HT1080 (cell line): ENCODE data around the gene P2RY13. TPM values are rescaled to one million over a fixed set of nuclear protein-coding genes. Genes with fewer than 3 reads are reported as not detected.

Experiments
- DNase-seq: peaks from one replicate; pipeline ENCODE4 v3.0.0-alpha.2; 2015; ENCODE audit warnings: low read depth
- total RNA-seq: library from RNA; depleted of rRNA; stranded (reverse); fragments of >200 nt; shearing (Covaris generic); gene quantifications from 2 replicates; pipeline ENCODE4 v1.2.3, GENCODE V29; 2014

Gene P2RY13
- total RNA-seq, 1 experiment from 2014 or later = not detected

GRCh38 chr3:151321526-151321925 lies 7.8 kb downstream of the P2RY13 start:
- DNase-seq = no peak

GRCh38 chr3:151320131-151320530 lies 9.2 kb downstream of the P2RY13 start:
- no peak for DNase-seq

- DNase-seq = no peak
Measured at GRCh38 chr3:151319628-151320027, 9.7 kb downstream of the P2RY13 start.

- no peak for DNase-seq
Measured at GRCh38 chr3:151318991-151319390, 10.4 kb downstream of the P2RY13 start.

- DNase-seq = no peak
Measured at GRCh38 chr3:151318313-151318712, 11.0 kb downstream of the P2RY13 start.

- DNase-seq = peak; percentile 91
Measured at GRCh38 chr3:151316267-151316991, 12.9 kb downstream of the P2RY13 start, which contains the start of gene GPR87. GPR87 (minus strand) TSS chr3:151316820; CDS start chr3:151300100, 16,720 bp downstream.

GRCh38 chr3:151315846-151316245 lies 13.5 kb downstream of the P2RY13 start:
- DNase-seq = no peak

GRCh38 chr3:151315136-151315535 lies 14.2 kb downstream of the P2RY13 start:
- peak; percentile 61 for DNase-seq

GRCh38 chr3:151314593-151314992 lies 14.8 kb downstream of the P2RY13 start:
- DNase-seq = no peak

GRCh38 chr3:151314137-151314536 lies 15.2 kb downstream of the P2RY13 start:
- DNase-seq = no peak

- no peak for DNase-seq
Measured at GRCh38 chr3:151312972-151313371, 16.4 kb downstream of the P2RY13 start.

- no peak for DNase-seq
Measured at GRCh38 chr3:151309566-151309965, 19.8 kb downstream of the P2RY13 start.

- DNase-seq = peak; percentile 30
Measured at GRCh38 chr3:151307583-151308488, 21.5 kb downstream of the P2RY13 start.

- no peak for DNase-seq
Measured at GRCh38 chr3:151307131-151307530, 22.2 kb downstream of the P2RY13 start.

GRCh38 chr3:151306168-151306810 lies 23.1 kb downstream of the P2RY13 start:
- no peak for DNase-seq

- DNase-seq = no peak
Measured at GRCh38 chr3:151305775-151306151, 23.6 kb downstream of the P2RY13 start.

GRCh38 chr3:151305060-151305774 lies 24.1 kb downstream of the P2RY13 start:
- peak; percentile 100 for DNase-seq

- DNase-seq = peak; percentile 68
Measured at GRCh38 chr3:151303751-151304150, 25.6 kb downstream of the P2RY13 start.

- DNase-seq = peak; percentile 86
Measured at GRCh38 chr3:151301787-151302186, 27.6 kb downstream of the P2RY13 start.

GRCh38 chr3:151300539-151300938 lies 28.8 kb downstream of the P2RY13 start:
- no peak for DNase-seq

GRCh38 chr3:151299006-151299405 lies 30.3 kb downstream of the P2RY13 start:
- DNase-seq = no peak
